Measurements from ENCODE around the gene RAB6B. TPM values are rescaled to one million over a fixed set of nuclear protein-coding genes. Genes with fewer than 3 reads are reported as not detected.

Gene RAB6B
- total and polyA plus RNA-seq, 2 donors (not counting 1 experiment from before 2014, with no cell fraction given): 0.83 to 1.5 TPM

- H4K20me1 ChIP-seq (ENCODE audit: control insufficient read depth, extremely low read depth, insufficient read depth, low read length): no peaks in the 10 kb centered on the region
- no peak overlapping the region for H3K4me3 ChIP-seq (replicated peaks in 1 of 4; ENCODE audit: control extremely low read depth in 1 of 4, insufficient read depth in 1 of 4, low read depth in 3 of 4, low read length in 4 of 4)
- no peak for TF ChIP-seq EZH2 (IDR thresholded peaks at IDR 0.05; ENCODE audit: low read length, missing control alignments)
- no peak for TF ChIP-seq CTCF (conservative IDR thresholded peaks at IDR 0.05 in 1 of 2, IDR thresholded peaks at IDR 0.05 in 1 of 2; ENCODE audit: low read depth in 1 of 2, low read length in 2 of 2)
- DNase-seq (ENCODE audit: low read depth in 2 of 2): no peak
- no peak overlapping the region for H3K4me2 ChIP-seq (ENCODE audit: extremely low read depth, insufficient read depth, low read length)
- no peaks in the 10 kb centered on the region for H3K9me3 ChIP-seq (ENCODE audit: control insufficient read depth, insufficient read depth, low read depth, low read length)
- H3K9ac ChIP-seq (ENCODE audit: insufficient read depth, low read length): no peak overlapping the region
- no peak overlapping the region for H2AFZ ChIP-seq (ENCODE audit: low read length)
- no peak overlapping the region for H3K27ac ChIP-seq (ENCODE audit: insufficient read depth, low read length)
- peaks cover 28% of the 10 kb centered on the region for H3K27me3 ChIP-seq (ENCODE audit: control insufficient read depth, insufficient read depth, low read length)
- H3K36me3 ChIP-seq (ENCODE audit: control insufficient read depth, insufficient read depth, low read length): no peaks in the 10 kb centered on the region
- H3K4me1 ChIP-seq (ENCODE audit: control insufficient read depth, extremely low read depth, insufficient read depth, low read length): no peaks in the 10 kb centered on the region
- no peaks in the 10 kb centered on the region for H3K79me2 ChIP-seq (ENCODE audit: control insufficient read depth, insufficient read depth, low read length)
These were observed 1.9 kb upstream of the RAB6B start for GRCh38 chr3:133897547-133897946.

- H3K4me2 ChIP-seq (ENCODE audit: extremely low read depth, insufficient read depth, low read length): peak overlapping the region; percentile 81
- peak overlapping the region; percentile 35 to 67 (median 54) for H3K4me3 ChIP-seq (replicated peaks in 1 of 4; ENCODE audit: control extremely low read depth in 1 of 4, insufficient read depth in 1 of 4, low read depth in 3 of 4, low read length in 4 of 4)
- no peak overlapping the region for H3K27ac ChIP-seq (ENCODE audit: insufficient read depth, low read length)
- no peaks in the 10 kb centered on the region for H3K36me3 ChIP-seq (ENCODE audit: control insufficient read depth, insufficient read depth, low read length)
- peak overlapping the region; percentile 34 for H3K9ac ChIP-seq (ENCODE audit: insufficient read depth, low read length)
- peak; percentile 2 to 10 for DNase-seq (ENCODE audit: low read depth in 2 of 2)
- no peaks in the 10 kb centered on the region for H4K20me1 ChIP-seq (ENCODE audit: control insufficient read depth, extremely low read depth, insufficient read depth, low read length)
- TF ChIP-seq CTCF (conservative IDR thresholded peaks at IDR 0.05 in 1 of 2, IDR thresholded peaks at IDR 0.05 in 1 of 2; ENCODE audit: low read depth in 1 of 2, low read length in 2 of 2) (no peak), EZH2 (IDR thresholded peaks at IDR 0.05; ENCODE audit: low read length, missing control alignments) (no peak)
- H3K79me2 ChIP-seq (ENCODE audit: control insufficient read depth, insufficient read depth, low read length): no peaks in the 10 kb centered on the region
- peaks cover 28% of the 10 kb centered on the region for H3K27me3 ChIP-seq (ENCODE audit: control insufficient read depth, insufficient read depth, low read length)
- H3K4me1 ChIP-seq (ENCODE audit: control insufficient read depth, extremely low read depth, insufficient read depth, low read length): no peaks in the 10 kb centered on the region
- H2AFZ ChIP-seq (ENCODE audit: low read length): peak overlapping the region; percentile 63
- no peaks in the 10 kb centered on the region for H3K9me3 ChIP-seq (ENCODE audit: control insufficient read depth, insufficient read depth, low read depth, low read length)
These were observed 500 bp upstream of the RAB6B start for GRCh38 chr3:133896002-133896761.

- no peaks in the 10 kb centered on the region for H3K79me2 ChIP-seq (ENCODE audit: control insufficient read depth, insufficient read depth, low read length)
- peak overlapping the region in 1 of 4 experiments; percentile 67 for H3K4me3 ChIP-seq (replicated peaks in 1 of 4; ENCODE audit: control extremely low read depth in 1 of 4, insufficient read depth in 1 of 4, low read depth in 3 of 4, low read length in 4 of 4)
- H3K27me3 ChIP-seq (ENCODE audit: control insufficient read depth, insufficient read depth, low read length): peaks cover 28% of the 10 kb centered on the region
- TF ChIP-seq EZH2 (IDR thresholded peaks at IDR 0.05; ENCODE audit: low read length, missing control alignments) (no peak), CTCF (conservative IDR thresholded peaks at IDR 0.05 in 1 of 2, IDR thresholded peaks at IDR 0.05 in 1 of 2; ENCODE audit: low read depth in 1 of 2, low read length in 2 of 2) (no peak)
- no peaks in the 10 kb centered on the region for H4K20me1 ChIP-seq (ENCODE audit: control insufficient read depth, extremely low read depth, insufficient read depth, low read length)
- no peak overlapping the region for H3K27ac ChIP-seq (ENCODE audit: insufficient read depth, low read length)
- H3K4me1 ChIP-seq (ENCODE audit: control insufficient read depth, extremely low read depth, insufficient read depth, low read length): no peaks in the 10 kb centered on the region
- H2AFZ ChIP-seq (ENCODE audit: low read length): no peak overlapping the region
- no peak overlapping the region for H3K9ac ChIP-seq (ENCODE audit: insufficient read depth, low read length)
- H3K9me3 ChIP-seq (ENCODE audit: control insufficient read depth, insufficient read depth, low read depth, low read length): no peaks in the 10 kb centered on the region
- H3K4me2 ChIP-seq (ENCODE audit: extremely low read depth, insufficient read depth, low read length): no peak overlapping the region
- DNase-seq (ENCODE audit: low read depth in 2 of 2): no peak
- no peaks in the 10 kb centered on the region for H3K36me3 ChIP-seq (ENCODE audit: control insufficient read depth, insufficient read depth, low read length)
These were observed 1.1 kb downstream of the RAB6B start for GRCh38 chr3:133894353-133895207.
